Measurements from ENCODE around the gene STAC3.

The STAC3 gene

GRCh38 chr12:57221169-57221917 lies 29.6 kb downstream of the STAC3 start:
- no peak for TF ChIP-seq CTCF (IDR thresholded peaks at IDR 0.05; ENCODE audit: control insufficient read depth, extremely low read depth, insufficient read depth)
- no peak for DNase-seq (ENCODE audit: low read depth)
- H3K4me3 ChIP-seq (ENCODE audit: low read depth, low read length), result no peak overlapping the region

GRCh38 chr12:57220770-57221168 lies 30.2 kb downstream of the STAC3 start:
- no peak for DNase-seq (ENCODE audit: low read depth)
- TF ChIP-seq CTCF (IDR thresholded peaks at IDR 0.05; ENCODE audit: control insufficient read depth, extremely low read depth, insufficient read depth), result no peak
- no peak overlapping the region for H3K4me3 ChIP-seq (ENCODE audit: low read depth, low read length)

- no peak overlapping the region for H3K4me3 ChIP-seq (ENCODE audit: low read depth, low read length)
- no peak for TF ChIP-seq CTCF (IDR thresholded peaks at IDR 0.05; ENCODE audit: control insufficient read depth, extremely low read depth, insufficient read depth)
- DNase-seq (ENCODE audit: low read depth), result no peak
These were observed 30.8 kb downstream of the STAC3 start for GRCh38 chr12:57219993-57220754.

- TF ChIP-seq CTCF (IDR thresholded peaks at IDR 0.05; ENCODE audit: control insufficient read depth, extremely low read depth, insufficient read depth), result no peak
- no peak for DNase-seq (ENCODE audit: low read depth)
- peak overlapping the region; percentile 81 for H3K4me3 ChIP-seq (ENCODE audit: low read depth, low read length)
These were observed 31.6 kb downstream of the STAC3 start for GRCh38 chr12:57219205-57219992.

- TF ChIP-seq CTCF (IDR thresholded peaks at IDR 0.05; ENCODE audit: control insufficient read depth, extremely low read depth, insufficient read depth), result no peak
- DNase-seq (ENCODE audit: low read depth), result no peak
- H3K4me3 ChIP-seq (ENCODE audit: low read depth, low read length), result peak overlapping the region; percentile 81
These were observed 32.7 kb downstream of the STAC3 start for GRCh38 chr12:57218030-57218853.
